ENCODE results near the gene PDGFD. TPM values are rescaled to one million over a fixed set of nuclear protein-coding genes. Genes with fewer than 3 reads are reported as not detected.
A peak's percentile ranks its signal among the peaks of the same experiment; 100 is the strongest.

Gene PDGFD
- total RNA-seq, 2 donors from 2014 or later = 2.3 to 4.8 TPM

GRCh38 chr11:104136861-104137260 is 27.1 kb downstream of the PDGFD start:
- no peak for TF ChIP-seq CTCF (conservative IDR thresholded peaks at IDR 0.05)
- Mint-ChIP-seq H3K4me3 (no peak overlapping the region), H3K36me3 (ENCODE audit: low read depth) (no peaks in the 10 kb centered on the region), H3K27ac (no peak overlapping the region), H3K27me3 (ENCODE audit: insufficient read depth) (no peaks in the 10 kb centered on the region), H3K4me1 (no peaks in the 10 kb centered on the region), H3K9me3 (peaks cover 2% of the 10 kb centered on the region)
- DNase-seq = no peak
- H3K27me3 ChIP-seq (ENCODE audit: control insufficient read depth, insufficient read depth, low read length, poor library complexity, severe bottlenecking) = no peaks in the 10 kb centered on the region
- H3K36me3 ChIP-seq (ENCODE audit: control insufficient read depth, insufficient read depth, low read length) = no peaks in the 10 kb centered on the region
- H3K4me1 ChIP-seq (ENCODE audit: control insufficient read depth, insufficient read depth, low read length) = no peaks in the 10 kb centered on the region
- H3K4me3 ChIP-seq (ENCODE audit: low read length) = no peak overlapping the region
- H3K9me3 ChIP-seq (ENCODE audit: control insufficient read depth, low read length) = peaks cover 5% of the 10 kb centered on the region
- H3K27ac ChIP-seq (ENCODE audit: low read depth, low read length) = no peak overlapping the region
- no peak overlapping the region for H3K9ac ChIP-seq (ENCODE audit: extremely low read depth, low read length, poor library complexity, severe bottlenecking)

- no peak overlapping the region for H3K9ac ChIP-seq (ENCODE audit: extremely low read depth, low read length, poor library complexity, severe bottlenecking)
- no peaks in the 10 kb centered on the region for H3K36me3 ChIP-seq (ENCODE audit: control insufficient read depth, insufficient read depth, low read length)
- no peaks in the 10 kb centered on the region for H3K27me3 ChIP-seq (ENCODE audit: control insufficient read depth, insufficient read depth, low read length, poor library complexity, severe bottlenecking)
- no peak for DNase-seq
- H3K27ac ChIP-seq (ENCODE audit: low read depth, low read length) = no peak overlapping the region
- no peak overlapping the region for H3K27ac Mint-ChIP-seq
- H3K36me3 Mint-ChIP-seq (ENCODE audit: low read depth) = no peaks in the 10 kb centered on the region
- TF ChIP-seq CTCF (conservative IDR thresholded peaks at IDR 0.05) = no peak
- peaks cover 5% of the 10 kb centered on the region for H3K9me3 ChIP-seq (ENCODE audit: control insufficient read depth, low read length)
- no peaks in the 10 kb centered on the region for H3K27me3 Mint-ChIP-seq (ENCODE audit: insufficient read depth)
- no peaks in the 10 kb centered on the region for H3K4me1 ChIP-seq (ENCODE audit: control insufficient read depth, insufficient read depth, low read length)
- no peak overlapping the region for H3K4me3 Mint-ChIP-seq
- H3K9me3 Mint-ChIP-seq = peaks cover 2% of the 10 kb centered on the region
- WGBS, 2 experiments (ENCODE audit: insufficient coverage in 1 of 2, insufficient read length in 1 of 2) = 73% methylated on average over 1 of the region's 1 CpG; no CpG with 5 or more reads in 1 of the 2 experiments
- H3K4me3 ChIP-seq (ENCODE audit: low read length) = no peak overlapping the region
- peaks cover 2% of the 10 kb centered on the region for H3K4me1 Mint-ChIP-seq
Measured at GRCh38 chr11:104134745-104135144, 29.2 kb downstream of the PDGFD start.

GRCh38 chr11:104130161-104130560 is 33.8 kb downstream of the PDGFD start:
- H3K4me1 ChIP-seq (ENCODE audit: control insufficient read depth, insufficient read depth, low read length) = no peaks in the 10 kb centered on the region
- Mint-ChIP-seq H3K9me3 (peaks cover 2% of the 10 kb centered on the region), H3K36me3 (ENCODE audit: low read depth) (no peaks in the 10 kb centered on the region), H3K27ac (no peak overlapping the region), H3K27me3 (ENCODE audit: insufficient read depth) (no peaks in the 10 kb centered on the region), H3K4me3 (no peak overlapping the region), H3K4me1 (peaks cover 15% of the 10 kb centered on the region)
- no peaks in the 10 kb centered on the region for H3K36me3 ChIP-seq (ENCODE audit: control insufficient read depth, insufficient read depth, low read length)
- no peaks in the 10 kb centered on the region for H3K27me3 ChIP-seq (ENCODE audit: control insufficient read depth, insufficient read depth, low read length, poor library complexity, severe bottlenecking)
- TF ChIP-seq CTCF (conservative IDR thresholded peaks at IDR 0.05) = peak; percentile 38
- WGBS, 2 experiments (ENCODE audit: insufficient coverage in 1 of 2, insufficient read length in 1 of 2) = 83% methylated on average over 1 of the region's 1 CpG; no CpG with 5 or more reads in 1 of the 2 experiments
- H3K27ac ChIP-seq (ENCODE audit: low read depth, low read length) = no peak overlapping the region
- no peak overlapping the region for H3K9ac ChIP-seq (ENCODE audit: extremely low read depth, low read length, poor library complexity, severe bottlenecking)
- no peak overlapping the region for H3K4me3 ChIP-seq (ENCODE audit: low read length)
- DNase-seq = no peak
- peaks cover 5% of the 10 kb centered on the region for H3K9me3 ChIP-seq (ENCODE audit: control insufficient read depth, low read length)
